GM12878 (cell line): ENCODE data around the gene ZNF653. TPM values are rescaled to one million over a fixed set of nuclear protein-coding genes. Genes with fewer than 3 reads are reported as not detected.

Experiments
- ATAC-seq: fragments of 200-7000 bp; cut with Tn5 transposase; 3 replicates; pipeline ENCODE4 v1.9.1; 2020; ENCODE audit warnings: mild to moderate bottlenecking, moderate library complexity
- BruUV-seq: library from RNA; stranded (reverse); fragments of 400-500 nt; replicated peaks from 2 replicates; lab custom pipeline; 2021; lab: Mats Ljungman, UMichigan
- CTCF ChIA-PET: fragments of 300-600 bp; sonication (Branson Sonifier 250); formaldehyde crosslinking; extraction: SDS; loops from one replicate; lab custom pipeline; 2021; ENCODE audit warnings: inconsistent platforms; lab: Yijun Ruan, JAX
- POLR2A ChIA-PET: fragments of 350-600 bp; formaldehyde crosslinking; extraction: SDS; loops from one replicate; lab custom pipeline; 2021; ENCODE audit warnings: inconsistent platforms; lab: Charles Lee
- RAD21 ChIA-PET: fragments of 300-600 bp; sonication (Branson Sonifier 250); formaldehyde crosslinking; loops from one replicate; lab custom pipeline; 2023; ENCODE audit warnings: antibody characterized with exemption; ENCODE audit not compliant: unreplicated experiment; lab: Charles Lee
- SMC1A ChIA-PET: fragments of 300-600 bp; sonication (Branson Sonifier 250); formaldehyde crosslinking; loops from one replicate; lab custom pipeline; 2023; ENCODE audit not compliant: unreplicated experiment, uncharacterized antibody; lab: Charles Lee
- DNase-seq: peaks from one replicate; pipeline ENCODE4 v3.0.0-alpha.2; 2011; ENCODE audit warnings: low read depth, low spot score
- FAIRE-seq: peaks from 3 replicates; lab custom pipeline; 2011; peaks lifted over from hg19 to GRCh38; lab: Jason Lieb, UNC
- H2AFZ ChIP-seq: 2 replicates; pipeline ENCODE4 v1.6.0; 2011; ENCODE audit warnings: low read depth, low read length, control low read depth; ENCODE audit not compliant: control insufficient read depth
- H3K27ac ChIP-seq: 2 replicates; pipeline ENCODE4 v1.5.1; 2011; ENCODE audit warnings: control low read depth; ENCODE audit not compliant: control insufficient read depth, insufficient read depth
- H3K27me3 ChIP-seq, 2 experiments: replicated peaks in 1 of 2; 2 replicates each; pipeline versions ENCODE4 v1.6.0 to v1.6.1; 2011; ENCODE audit warnings: low read length in 1 of 2; ENCODE audit not compliant: control insufficient read depth in 2 of 2, insufficient read depth in 2 of 2
- H3K36me3 ChIP-seq, 2 experiments: 2 replicates each; pipeline ENCODE4 v1.5.1; 2011; ENCODE audit warnings: low read length in 1 of 2; ENCODE audit not compliant: control insufficient read depth in 2 of 2, insufficient read depth in 2 of 2
- H3K4me1 ChIP-seq: 2 replicates; pipeline ENCODE4 v1.6.1; 2011; ENCODE audit warnings: mild to moderate bottlenecking, low read length, moderate library complexity, mixed read lengths; ENCODE audit not compliant: control insufficient read depth, insufficient read depth
- H3K4me2 ChIP-seq: 2 replicates; pipeline ENCODE4 v1.6.0; 2011; ENCODE audit warnings: control low read depth; ENCODE audit not compliant: control insufficient read depth, insufficient read depth
- H3K4me3 ChIP-seq: fragments of 200-600 bp; sonication (generic); 2 replicates; pipeline ENCODE4 v1.5.1; 2016
- H3K79me2 ChIP-seq: 2 replicates; pipeline ENCODE4 v1.6.0; 2011; ENCODE audit warnings: low read length; ENCODE audit not compliant: control insufficient read depth, insufficient read depth
- H3K9ac ChIP-seq: 2 replicates; pipeline ENCODE4 v1.8.0; 2011; ENCODE audit warnings: low read length, control low read depth, mixed read lengths; ENCODE audit not compliant: control insufficient read depth, insufficient read depth
- H3K9me3 ChIP-seq: replicated peaks from 3 replicates; pipeline ENCODE4 v1.5.1; 2011; ENCODE audit warnings: mild to moderate bottlenecking, low read length; ENCODE audit not compliant: control insufficient read depth, insufficient read depth
- H4K20me1 ChIP-seq: 2 replicates; pipeline ENCODE4 v1.6.0; 2011; ENCODE audit not compliant: control insufficient read depth, insufficient read depth
- BCLAF1 ChIP-seq: fragments of 450-650 bp; IDR thresholded peaks from 2 replicates; pipeline ENCODE4 v1.6.1; 2017; ENCODE audit warnings: antibody characterized with exemption, mild to moderate bottlenecking, moderate library complexity
- CTCF ChIP-seq, 3 experiments: IDR thresholded peaks in 2 of 3; conservative IDR thresholded peaks in 1 of 3; 2 replicates each; pipeline ENCODE4 v1.5.1; 2011; ENCODE audit warnings: low read depth in 3 of 3, low read length in 3 of 3, mild to moderate bottlenecking in 3 of 3, control low read depth in 2 of 3, moderate library complexity in 2 of 3, inconsistent platforms in 1 of 3, mixed read lengths in 1 of 3; ENCODE audit not compliant: control insufficient read depth in 2 of 3, insufficient read depth in 1 of 3; ENCODE audit errors: extremely low read depth in 1 of 3
- ESRRA ChIP-seq: IDR thresholded peaks from 2 replicates; pipeline ENCODE4 v1.6.1; 2012; ENCODE audit warnings: mild to moderate bottlenecking, low read length, improper control_type of control experiment
- ETV6 ChIP-seq, 2 experiments: fragments of 450-650 bp in 1 of 2; IDR thresholded peaks in 1 of 2; conservative IDR thresholded peaks in 1 of 2; 2 replicates each; pipeline ENCODE4 v1.6.1; 2014; ENCODE audit warnings: antibody characterized with exemption in 1 of 2, borderline replicate concordance in 1 of 2, low read depth in 1 of 2, mild to moderate bottlenecking in 1 of 2, moderate library complexity in 1 of 2
- KDM1A ChIP-seq: fragments of 200-600 bp; sonication (generic); IDR thresholded peaks from 2 replicates; pipeline ENCODE4 v1.6.1; 2016; ENCODE audit warnings: borderline replicate concordance
- RBBP5 ChIP-seq: fragments of 200-600 bp; sonication (generic); conservative IDR thresholded peaks from 2 replicates; pipeline ENCODE4 v1.6.1; 2016
- SMAD5 ChIP-seq: IDR thresholded peaks from 2 replicates; pipeline ENCODE4 v1.6.1; 2016; ENCODE audit warnings: antibody characterized with exemption, low read depth
- TCF3 ChIP-seq: IDR thresholded peaks from 2 replicates; pipeline ENCODE4 v1.6.1; 2012; ENCODE audit warnings: low read depth, mild to moderate bottlenecking, low read length, borderline replicate concordance; ENCODE audit not compliant: insufficient read depth
- USF1 ChIP-seq: IDR thresholded peaks from 2 replicates; pipeline ENCODE4 v1.6.1; 2011; ENCODE audit warnings: borderline replicate concordance, low read depth, mild to moderate bottlenecking, moderate library complexity, mixed read lengths, low read length; ENCODE audit not compliant: insufficient read depth; ENCODE audit errors: extremely low read length
- USF2 ChIP-seq: IDR thresholded peaks from 2 replicates; pipeline ENCODE4 v1.6.1; 2011; ENCODE audit warnings: low read depth, low read length, improper control_type of control experiment, borderline replicate concordance
- WGBS: methylation state at CpG from one replicate; pipeline ENCODE4 v1.1.6; 2016; ENCODE audit warnings: low lambda C conversion rate; ENCODE audit not compliant: insufficient replicate concordance, insufficient coverage; ENCODE audit errors: missing lambda C conversion rate; 5-methylcytosine and 5-hydroxymethylcytosine counted together
- in situ Hi-C: fragments of 300-500 bp; cut with MboI; formaldehyde crosslinking; loops from 9 replicates; pipeline ENCODE4 v1.14.3; 2018; ENCODE audit warnings: mixed read lengths
- intact Hi-C: fragments of 100-400 bp; cut with micrococcal nuclease; formaldehyde crosslinking; loops from one replicate; pipeline ENCODE4 v1.14.2; 2022; ENCODE audit not compliant: unreplicated experiment
- polyA plus RNA-seq, 11 experiments: library from polyadenylated mRNA; depleted of rRNA in 4 of 11; unstranded in 6 of 11; stranded (reverse) in 5 of 11; fragments of >200 nt; fragmentation: Nextera tagmentation in 4 of 11; fragmentation: Illumina TruSeq in 1 of 11; extraction: Ambion mirVana in 4 of 11; extraction: Trizol in 1 of 11; gene quantifications; 1 replicate in 1 of 11; 2 replicates in 10 of 11; pipeline versions ENCODE4 v1.2.1 to v1.2.3, GENCODE V29; 2011 to 2016; ENCODE audit warnings: inconsistent platforms in 2 of 11, missing spikeins in 2 of 11, low read depth in 1 of 11
- total RNA-seq, 4 experiments: library from RNA; depleted of rRNA in 3 of 4; stranded (reverse); fragments of >200 nt in 3 of 4; fragmentation: Illumina TruSeq in 1 of 4; extraction: Trizol in 1 of 4; gene quantifications; 2 replicates each; pipeline versions ENCODE4 v1.2.1 to v1.2.3, GENCODE V29; 2013 to 2021
- TF ChIP-seq, protein P1 (sequence below): fragments of 450-650 bp; formaldehyde crosslinking; IDR thresholded peaks from 2 replicates; pipeline ENCODE4 v1.4.0; 2022; ENCODE audit warnings: mild to moderate bottlenecking, moderate library complexity

ZNF653 gene
- total and polyA plus RNA-seq, 10 of the 15 experiments (the other 5 are each of a cell fraction or from before 2014, with no cell fraction given): 2.2 to 13.2 (median 6.7) TPM; not detected in 2

DNA sequence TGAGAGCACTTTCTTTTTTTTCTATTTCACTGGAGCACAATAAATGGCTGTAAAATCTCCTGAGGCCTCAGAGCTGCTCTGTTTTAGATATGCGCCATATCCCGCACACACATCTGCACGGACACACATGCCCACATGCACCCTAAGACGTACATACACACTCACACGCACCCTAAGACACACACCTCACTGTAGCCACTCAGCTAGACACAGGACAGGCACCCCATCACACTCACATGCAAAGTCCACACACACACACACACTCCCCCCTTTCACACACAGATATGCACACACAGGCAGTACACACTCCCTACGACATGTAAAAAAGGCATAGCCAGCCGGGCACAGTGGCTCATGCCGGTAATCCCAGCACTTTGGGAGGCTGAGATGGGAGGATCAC lies 44.6 kb upstream of the ZNF653 start (continued):
- TF ChIP-seq, protein P1, sequence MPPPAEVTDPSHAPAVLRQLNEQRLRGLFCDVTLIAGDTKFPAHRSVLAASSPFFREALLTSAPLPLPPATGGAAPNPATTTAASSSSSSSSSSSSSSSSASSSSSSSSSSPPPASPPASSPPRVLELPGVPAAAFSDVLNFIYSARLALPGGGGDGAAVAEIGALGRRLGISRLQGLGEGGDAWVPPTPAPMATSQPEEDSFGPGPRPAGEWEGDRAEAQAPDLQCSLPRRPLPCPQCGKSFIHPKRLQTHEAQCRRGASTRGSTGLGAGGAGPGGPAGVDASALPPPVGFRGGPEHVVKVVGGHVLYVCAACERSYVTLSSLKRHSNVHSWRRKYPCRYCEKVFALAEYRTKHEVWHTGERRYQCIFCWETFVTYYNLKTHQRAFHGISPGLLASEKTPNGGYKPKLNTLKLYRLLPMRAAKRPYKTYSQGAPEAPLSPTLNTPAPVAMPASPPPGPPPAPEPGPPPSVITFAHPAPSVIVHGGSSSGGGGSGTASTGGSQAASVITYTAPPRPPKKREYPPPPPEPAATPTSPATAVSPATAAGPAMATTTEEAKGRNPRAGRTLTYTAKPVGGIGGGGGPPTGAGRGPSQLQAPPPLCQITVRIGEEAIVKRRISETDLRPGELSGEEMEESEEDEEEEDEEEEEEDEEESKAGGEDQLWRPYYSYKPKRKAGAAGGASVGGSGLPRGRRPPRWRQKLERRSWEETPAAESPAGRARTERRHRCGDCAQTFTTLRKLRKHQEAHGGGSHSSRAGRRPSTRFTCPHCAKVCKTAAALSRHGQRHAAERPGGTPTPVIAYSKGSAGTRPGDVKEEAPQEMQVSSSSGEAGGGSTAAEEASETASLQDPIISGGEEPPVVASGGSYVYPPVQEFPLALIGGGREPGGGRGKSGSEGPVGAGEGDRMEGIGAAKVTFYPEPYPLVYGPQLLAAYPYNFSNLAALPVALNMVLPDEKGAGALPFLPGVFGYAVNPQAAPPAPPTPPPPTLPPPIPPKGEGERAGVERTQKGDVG: no peak
- TF ChIP-seq RBBP5: no peak
- TF ChIP-seq CTCF (IDR thresholded peaks at IDR 0.05 in 2 of 3, conservative IDR thresholded peaks at IDR 0.05 in 1 of 3; ENCODE audit: control insufficient read depth in 2 of 3, extremely low read depth in 1 of 3, insufficient read depth in 1 of 3, low read depth in 3 of 3, low read length in 3 of 3): no peak
- TF ChIP-seq ETV6 (conservative IDR thresholded peaks at IDR 0.05 in 1 of 2, IDR thresholded peaks at IDR 0.05 in 1 of 2; ENCODE audit: borderline replicate concordance in 1 of 2, low read depth in 1 of 2): no peak
- no peak for TF ChIP-seq ESRRA
- TF ChIP-seq SMAD5: no peak

- CTCF ChIA-PET: interaction anchor here (0.6 to 0.9 kb wide), 2 partner anchors 13 to 282 kb away, joined by 3 read pairs; no protein-coding TSS in a partner anchor
- H3K36me3 ChIP-seq: peaks cover 7 to 24% of the 10 kb centered on the region in 2 experiments; a peak in 3 of 4 replicates
- H3K9ac ChIP-seq: no peak overlapping the region
- H2AFZ ChIP-seq: no peak overlapping the region
- no peaks in the 10 kb centered on the region for H4K20me1 ChIP-seq
- in situ Hi-C loops (no loop called here), intact Hi-C loops (no loop called here)
- BruUV-seq: no TSS peak
- DNase-seq (no peak), FAIRE-seq (no peak), ATAC-seq (no peak)
- peaks cover 21% of the 10 kb centered on the region for H3K4me1 ChIP-seq
- no peak overlapping the region for H3K27ac ChIP-seq
- peaks cover 3% of the 10 kb centered on the region for H3K79me2 ChIP-seq
- SMC1A ChIA-PET: no interaction called here
- no peak overlapping the region for H3K4me2 ChIP-seq
- H3K9me3 ChIP-seq: no peaks in the 10 kb centered on the region
- POLR2A ChIA-PET: no interaction called here
- H3K27me3 ChIP-seq: no peaks in the 10 kb centered on the region
- H3K4me3 ChIP-seq: no peak overlapping the region
- 72% methylated on average over 24 of the region's 24 CpGs for WGBS
- RAD21 ChIA-PET: interaction anchor here (0.6 kb wide), 1 partner anchor 54 kb away, joined by 3 read pairs; no protein-coding TSS in a partner anchor
- TF ChIP-seq USF1: no peak
- TF ChIP-seq KDM1A: no peak
- no peak for TF ChIP-seq BCLAF1
- no peak for TF ChIP-seq USF2
- no peak for TF ChIP-seq TCF3
Measured at GRCh38 chr19:11549386-11549953, 43.8 kb upstream of the ZNF653 start.
